Stimulated activated CD4-positive, alpha-beta T cell treated with anti-CD3 and anti-CD28 coated beads, Interleukin-4, amount 100 ng/mL, for 24 hours (primary cell): Measurements from ENCODE around the gene ROR1.

Experiments used
- DNase-seq: peaks from one replicate; pipeline ENCODE4 v3.0.0-alpha.2; 2020

The ROR1 gene

DNA sequence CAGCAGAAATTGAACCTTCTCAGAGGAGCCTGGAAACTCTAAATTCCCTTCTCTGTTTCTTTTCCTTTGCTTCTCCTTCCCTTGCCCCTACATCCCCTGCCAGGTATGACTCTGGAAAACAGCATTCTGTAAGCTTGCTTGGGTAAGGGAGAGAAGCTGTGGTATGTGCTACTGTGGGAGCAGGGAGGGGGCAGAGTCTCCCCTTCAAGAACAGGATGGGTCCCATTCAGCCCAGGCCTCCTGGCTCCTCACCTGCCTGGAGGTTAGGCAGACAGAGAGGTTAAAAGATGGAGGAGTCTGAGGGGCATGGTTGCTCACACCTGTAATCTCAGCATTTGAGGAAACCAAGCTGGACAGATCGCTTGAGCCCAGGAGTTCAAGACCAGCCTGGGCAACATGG is 389.0 kb downstream of the ROR1 start:
- no peak for DNase-seq

DNA sequence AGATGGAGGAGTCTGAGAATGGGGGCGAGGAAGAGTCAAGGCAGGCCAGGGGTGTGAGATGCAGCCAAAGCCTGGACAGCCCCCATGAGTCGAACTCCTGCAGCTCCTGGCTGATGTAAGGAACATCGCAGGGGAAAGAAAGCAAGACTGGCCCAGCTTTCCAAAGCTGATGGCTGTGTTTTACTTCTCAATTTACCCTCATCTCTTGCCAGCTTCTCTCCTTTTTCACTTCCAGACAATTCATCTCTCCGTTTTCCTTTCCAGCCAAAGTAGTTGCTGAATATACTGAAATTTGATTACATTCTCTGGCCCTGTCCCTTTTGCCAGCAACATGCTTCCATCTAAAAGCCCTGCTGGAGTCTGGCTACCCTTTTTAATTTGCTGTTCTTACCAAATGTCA is 389.6 kb downstream of the ROR1 start:
- no peak for DNase-seq

DNA sequence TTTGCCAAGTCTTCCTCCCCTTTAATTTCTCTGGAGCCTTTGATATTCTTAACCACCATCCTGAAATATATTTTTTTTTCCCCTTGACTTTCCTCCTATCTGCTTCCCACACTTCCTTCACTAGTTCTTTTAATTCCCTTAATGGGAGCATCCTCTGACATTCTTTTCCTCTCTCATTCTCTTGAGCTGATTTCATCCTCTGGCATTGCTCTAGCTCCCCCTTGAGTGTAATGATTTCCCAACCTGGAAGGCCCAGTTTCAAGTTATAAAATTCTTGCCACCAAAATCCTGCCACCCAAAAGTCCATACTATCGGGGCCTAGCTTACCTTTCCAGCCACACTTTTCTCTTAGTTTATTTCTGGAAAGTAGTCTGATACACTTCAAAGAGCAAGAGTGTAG is 390.2 kb downstream of the ROR1 start:
- DNase-seq, result no peak

DNA sequence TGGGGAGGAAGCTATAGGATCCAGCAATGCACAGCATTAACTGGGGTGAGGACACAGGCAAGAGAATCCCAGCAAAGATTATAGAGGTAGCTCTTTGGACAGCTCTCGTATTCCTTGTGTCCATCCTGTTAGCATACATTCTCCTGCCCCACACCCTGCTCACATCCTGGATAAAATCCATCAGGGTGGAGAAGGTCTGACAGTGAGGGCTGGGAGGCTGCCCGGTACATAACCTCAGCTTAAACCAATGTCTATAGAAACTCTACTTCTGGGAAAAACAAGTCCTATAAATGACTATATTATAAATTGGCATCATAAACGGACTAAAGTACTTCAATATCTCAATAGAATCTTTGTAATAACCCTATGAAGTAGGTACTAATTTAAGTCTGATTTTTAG is 392.8 kb downstream of the ROR1 start:
- DNase-seq, result no peak

DNA sequence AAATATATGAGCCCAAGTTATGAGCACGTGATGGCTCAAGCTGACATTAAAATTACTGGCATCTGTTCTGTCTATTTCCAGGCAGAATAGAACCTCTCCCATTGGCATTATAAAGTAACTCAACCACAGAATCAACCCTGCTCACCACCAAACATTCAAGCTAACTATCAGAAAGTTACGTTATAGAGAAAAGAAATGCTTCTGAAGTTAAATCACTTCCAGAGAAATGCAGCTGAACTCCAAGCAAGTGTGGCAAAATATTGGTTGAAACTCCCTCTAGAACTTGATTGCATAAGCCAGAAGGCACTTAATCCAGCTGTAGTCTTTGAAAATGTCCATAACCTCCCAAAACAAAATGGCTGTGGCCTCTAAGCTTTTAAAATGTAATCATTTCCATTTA is 393.4 kb downstream of the ROR1 start:
- DNase-seq, result no peak

DNA sequence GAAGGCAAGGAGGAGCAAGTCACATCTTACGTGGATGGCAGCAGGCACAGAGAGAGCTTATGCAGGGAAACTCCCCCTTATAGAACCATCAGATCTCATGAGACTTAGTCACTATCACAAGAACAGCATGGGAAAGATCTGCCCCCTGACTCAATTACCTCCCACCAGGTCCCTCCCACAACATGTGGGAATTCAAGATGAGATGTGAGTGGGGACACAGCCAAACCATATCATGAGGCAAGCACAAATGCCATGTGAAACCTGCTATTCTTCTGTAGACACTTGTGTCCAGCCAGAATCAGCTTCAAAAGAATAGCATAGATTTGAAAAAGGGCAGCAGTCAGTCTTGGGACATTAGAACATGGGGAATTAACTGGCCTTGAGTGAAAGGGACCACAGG is 397.4 kb downstream of the ROR1 start:
- DNase-seq, result no peak

DNA sequence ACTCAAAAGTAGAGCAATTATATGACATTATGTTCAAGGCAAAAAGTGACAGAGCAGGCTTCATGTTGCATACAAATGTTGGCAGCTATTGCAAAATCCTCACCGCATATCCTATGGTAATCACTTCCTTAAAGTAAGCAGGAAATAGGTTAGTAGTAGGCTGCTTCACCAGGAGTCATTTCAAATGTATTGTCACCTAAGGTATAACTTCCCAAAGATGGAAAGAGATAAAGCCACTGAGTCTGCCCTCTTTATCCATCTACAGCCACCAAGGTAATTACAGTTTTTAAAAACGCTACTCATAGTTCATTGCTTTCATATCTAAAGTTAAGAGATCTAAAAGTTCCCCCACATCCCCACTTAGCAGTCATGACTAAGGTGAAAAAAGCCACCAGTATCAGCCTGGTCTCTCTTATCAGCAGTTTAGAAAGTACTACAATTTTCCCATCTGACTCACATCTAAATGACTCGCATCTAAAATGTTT is 398.0 kb downstream of the ROR1 start:
- DNase-seq, result no peak

DNA sequence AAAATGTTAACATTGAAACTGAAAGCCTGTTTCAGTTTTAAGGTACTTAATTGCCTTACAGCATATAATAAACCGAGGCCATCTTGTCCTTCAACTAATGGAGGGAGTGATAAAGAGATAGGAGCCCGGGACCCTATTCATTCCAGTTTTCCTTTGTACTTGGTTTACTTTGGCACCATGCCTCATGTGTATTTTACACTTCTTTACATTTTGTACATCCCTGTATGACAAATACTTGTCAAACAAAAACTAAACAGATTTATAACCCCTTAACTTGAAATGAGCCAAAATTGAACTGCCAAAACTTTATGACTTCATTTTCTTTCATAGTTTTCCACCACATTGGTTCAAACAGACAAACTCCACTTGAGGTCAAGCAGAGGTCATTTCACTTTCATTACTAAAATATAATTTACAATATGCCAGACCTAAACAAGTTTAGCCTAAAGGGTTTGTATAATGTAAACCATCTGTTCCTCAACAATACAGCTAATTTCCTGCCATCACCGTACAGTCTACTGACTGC is 398.7 kb downstream of the ROR1 start:
- no peak for DNase-seq

DNA sequence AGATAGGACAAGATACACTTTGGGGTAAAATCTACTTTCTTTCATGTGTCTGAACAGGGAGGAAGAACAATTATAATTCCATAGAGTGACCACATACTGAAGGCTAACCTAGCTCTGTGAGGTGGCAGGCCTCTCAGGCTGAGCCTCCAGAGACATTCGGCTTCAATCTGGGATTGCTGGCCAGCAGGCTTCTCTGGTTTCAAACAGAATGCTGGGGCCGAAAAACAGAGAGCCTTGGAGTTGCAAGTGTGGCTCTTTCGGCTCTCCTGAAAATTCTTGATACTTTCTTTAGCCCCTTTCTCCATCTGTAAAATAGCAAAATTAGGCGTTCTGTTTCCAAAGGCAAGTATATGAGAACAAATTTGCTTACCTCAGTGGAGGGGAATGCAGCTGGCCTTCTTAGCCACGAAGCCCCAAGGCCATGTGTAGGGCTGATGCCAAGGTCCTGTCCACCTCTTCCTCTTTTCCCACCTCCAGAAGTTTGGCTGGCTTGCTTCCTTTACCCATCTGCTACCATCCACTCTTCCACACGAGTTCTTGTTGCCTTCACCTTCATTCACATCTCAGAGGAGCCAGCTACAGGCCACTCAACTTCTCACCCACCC is 399.6 kb downstream of the ROR1 start:
- DNase-seq, result no peak

DNA sequence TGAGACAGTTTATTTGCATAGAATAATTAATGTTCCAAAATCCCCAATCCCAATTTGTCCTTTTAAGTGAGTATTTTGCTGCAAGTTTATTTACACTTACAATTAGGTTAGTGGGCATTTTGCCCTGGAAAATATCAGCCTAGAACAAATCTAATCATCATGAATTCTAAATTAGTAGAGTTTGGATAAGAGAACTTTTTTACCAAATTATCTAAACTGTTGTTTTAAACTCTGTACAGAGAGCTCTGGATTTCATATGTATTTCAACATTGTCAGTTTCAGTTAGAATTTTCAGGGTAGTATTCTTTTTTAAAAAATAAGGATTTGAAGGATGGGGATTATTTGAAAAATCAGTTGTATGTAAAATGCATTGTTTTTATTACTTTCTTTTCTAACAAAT is 401.8 kb downstream of the ROR1 start:
- no peak for DNase-seq

DNA sequence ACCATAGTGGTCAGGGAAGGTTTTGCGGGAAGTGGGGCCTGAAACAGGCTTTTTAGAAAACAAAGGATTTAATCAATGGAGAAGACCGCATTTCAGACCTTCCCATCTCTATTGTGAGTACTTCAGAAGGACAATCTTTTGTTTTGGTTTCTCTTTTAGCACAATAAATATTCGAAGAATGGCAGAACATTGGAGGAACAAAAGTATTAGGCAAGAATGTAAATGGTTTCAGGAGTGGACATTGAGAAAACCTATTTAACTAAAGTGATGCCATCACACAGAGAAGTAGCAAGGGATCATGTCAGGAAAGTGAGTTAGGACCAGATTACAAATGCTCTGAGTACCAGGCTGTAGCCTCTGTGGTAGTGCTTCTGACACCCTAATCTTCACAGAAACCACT is 402.8 kb downstream of the ROR1 start:
- DNase-seq, result no peak

DNA sequence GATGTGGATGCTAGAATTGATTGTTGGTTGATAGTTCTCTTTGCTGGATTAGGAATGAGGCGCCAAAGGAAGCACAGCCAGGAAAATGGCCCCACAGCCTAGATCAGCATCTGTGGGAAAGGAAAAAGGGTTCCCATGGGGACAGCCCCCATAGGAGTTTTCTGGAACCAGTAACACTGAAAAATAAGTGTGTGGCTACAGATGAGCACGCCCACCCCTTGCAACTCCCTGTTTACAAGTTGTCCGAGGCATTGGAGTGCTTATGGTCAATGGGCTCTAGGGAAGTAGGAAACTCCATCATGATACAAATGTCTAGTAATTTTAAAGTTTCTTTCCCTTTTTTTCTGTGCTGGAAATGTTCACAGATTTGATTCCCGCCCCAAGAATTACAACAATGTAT is 405.8 kb downstream of the ROR1 start:
- no peak for DNase-seq

DNA sequence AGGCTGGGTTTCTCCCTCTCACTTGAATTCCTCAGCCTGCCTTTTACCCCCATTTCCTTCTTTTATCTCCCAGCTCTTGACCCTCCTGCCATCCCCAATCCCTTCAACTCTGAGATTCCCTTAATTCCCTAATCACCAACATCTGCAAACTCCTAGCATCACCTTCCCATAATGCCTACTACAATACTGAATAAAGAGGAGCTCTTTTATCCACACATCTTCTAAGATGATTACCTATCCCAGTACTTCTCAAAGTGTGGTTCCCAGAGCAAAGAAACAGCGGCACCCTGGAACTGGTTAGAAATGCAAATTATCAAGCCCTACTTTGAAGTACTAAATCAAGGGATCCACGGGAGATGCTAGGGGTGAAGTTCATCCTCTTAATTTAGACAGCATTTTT is 408.4 kb downstream of the ROR1 start:
- no peak for DNase-seq

DNA sequence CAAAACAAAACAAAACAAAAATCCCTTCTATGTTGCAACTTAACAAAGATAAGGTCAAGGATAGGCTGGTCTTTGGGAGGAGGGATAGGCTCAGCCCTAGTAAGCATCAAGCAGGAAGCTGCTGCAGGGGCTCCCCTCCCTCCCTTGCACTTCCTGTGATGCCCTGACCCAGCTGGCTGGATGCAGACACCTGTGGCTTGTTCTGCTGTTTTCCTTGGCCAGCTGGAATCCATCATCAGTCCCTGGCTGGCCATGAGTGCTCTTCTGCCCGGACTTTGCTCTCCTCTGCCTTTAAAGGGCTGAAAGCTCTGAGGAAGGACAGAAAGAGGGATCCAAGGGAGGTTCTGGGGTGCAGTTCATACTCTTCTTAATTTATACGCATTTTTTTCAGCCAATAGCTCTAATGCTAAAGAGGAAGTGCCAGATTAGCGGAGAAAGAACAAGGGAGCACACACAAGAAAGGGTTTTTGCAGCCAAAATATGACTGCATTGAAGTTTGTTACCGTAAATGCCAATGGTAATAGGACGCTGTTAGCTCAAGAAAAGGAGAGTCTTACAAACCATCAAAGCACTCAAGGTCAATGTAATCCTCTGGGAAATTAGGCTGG is 409.7 kb downstream of the ROR1 start:
- no peak for DNase-seq

DNA sequence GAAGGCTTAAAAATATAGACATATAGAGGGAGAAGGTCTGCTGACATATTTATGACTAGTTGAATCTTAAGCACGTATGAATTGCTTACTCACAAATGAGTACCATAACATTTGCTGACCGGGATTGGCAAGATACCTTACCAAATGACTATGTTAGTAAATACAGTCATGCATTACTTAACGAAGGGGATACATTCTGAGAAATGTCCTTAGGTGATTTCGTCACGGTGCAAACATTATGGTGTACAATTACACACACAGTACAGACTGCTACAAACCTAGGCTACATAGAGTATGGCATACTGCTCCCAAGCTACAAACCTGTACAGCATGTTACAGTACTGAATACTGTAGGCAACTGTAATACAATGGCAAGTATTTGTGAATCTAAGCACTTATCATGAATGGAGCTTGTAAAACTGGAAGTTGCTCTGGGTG is 410.2 kb downstream of the ROR1 start:
- DNase-seq, result no peak

DNA sequence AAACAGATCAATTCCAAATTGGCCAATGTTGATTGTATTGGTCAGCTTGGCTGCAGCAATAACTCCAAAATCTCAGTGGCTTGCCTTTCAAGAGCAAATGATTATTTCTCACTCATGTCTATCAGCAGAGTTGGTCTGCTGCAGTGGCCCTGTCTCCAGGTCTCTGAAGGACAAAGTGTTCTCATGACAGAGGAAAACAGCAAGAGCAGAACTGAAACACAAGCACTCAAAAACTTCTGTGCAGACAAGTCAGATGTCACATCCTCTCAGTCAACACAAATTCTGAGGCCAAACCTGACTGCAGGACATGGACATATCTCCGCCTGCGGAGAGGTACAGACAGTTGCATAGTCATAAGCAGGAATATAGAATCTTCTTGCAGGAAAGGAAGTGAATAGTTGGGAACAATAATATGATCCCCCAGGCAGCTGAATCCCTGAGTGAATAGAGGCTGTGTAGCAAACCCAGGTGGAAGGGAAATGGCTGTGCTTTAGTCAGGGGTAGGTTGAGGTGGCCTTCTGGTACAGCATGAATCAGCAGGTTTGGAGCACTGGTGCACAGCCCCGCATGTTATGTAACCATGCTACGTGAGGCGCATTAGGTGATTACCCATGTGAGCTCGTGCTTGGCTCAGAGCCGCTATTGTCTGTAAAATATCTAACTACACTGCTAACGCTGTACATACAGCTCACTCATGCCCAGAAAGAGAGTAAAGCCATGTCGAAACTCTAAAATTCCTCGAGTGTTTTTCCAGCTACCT is 412.5 kb downstream of the ROR1 start:
- no peak for DNase-seq

DNA sequence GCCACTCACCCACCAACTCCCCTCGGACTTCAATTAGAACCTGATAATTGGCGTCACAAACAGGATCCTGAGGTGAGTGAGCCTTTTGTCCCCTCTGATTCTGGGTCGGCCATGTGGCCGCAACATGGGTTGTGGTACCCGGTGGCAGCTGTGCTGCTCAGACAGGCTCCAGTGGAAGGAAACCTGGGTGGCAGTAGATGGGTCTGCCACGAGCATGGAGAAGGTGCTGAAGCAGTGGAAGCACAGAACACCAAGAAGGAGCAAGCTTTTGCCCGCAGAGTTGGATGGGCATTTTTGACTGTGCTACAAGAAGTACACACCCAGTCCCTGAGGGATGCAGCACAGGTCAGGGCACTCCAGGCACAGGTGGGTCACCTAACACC is 413.1 kb downstream of the ROR1 start:
- no peak for DNase-seq

DNA sequence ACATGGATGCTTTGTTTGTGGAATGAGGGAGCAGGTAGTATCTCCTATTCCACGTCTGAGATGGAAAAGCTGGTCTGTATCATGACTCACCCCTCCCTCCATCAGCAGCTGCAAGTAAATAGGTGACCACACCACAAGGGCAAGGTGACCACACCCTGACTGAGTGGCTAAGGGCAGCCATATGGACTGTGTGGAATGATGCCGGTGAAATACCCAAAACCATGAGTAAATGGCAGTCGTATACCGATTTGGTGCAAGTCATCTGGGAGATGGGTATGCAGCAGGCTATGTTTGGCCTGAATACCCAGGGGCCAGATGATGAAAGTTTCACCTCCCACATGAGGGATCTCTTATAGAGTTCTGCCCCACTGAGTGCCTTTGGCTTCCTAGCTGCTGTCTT is 413.8 kb downstream of the ROR1 start:
- no peak for DNase-seq

DNA sequence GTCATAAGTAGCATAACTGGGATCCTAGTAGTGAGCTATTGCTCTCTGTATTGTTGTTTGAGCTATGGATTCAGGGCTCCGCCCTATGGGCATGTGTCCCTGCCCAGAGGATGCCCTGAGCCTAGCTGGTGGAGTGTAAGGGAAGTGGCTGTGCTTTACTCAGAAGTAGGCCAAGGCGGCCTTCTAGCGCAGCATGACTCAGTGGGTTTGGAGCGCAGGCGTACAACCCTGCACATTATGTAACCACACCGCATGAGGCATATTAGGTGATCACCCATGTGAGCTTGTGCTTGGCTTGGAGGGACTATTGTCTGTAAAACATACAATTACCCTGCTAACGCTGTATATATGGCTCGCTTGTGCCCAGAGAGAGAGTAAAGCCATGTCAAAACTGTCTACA is 418.5 kb downstream of the ROR1 start:
- DNase-seq, result no peak

DNA sequence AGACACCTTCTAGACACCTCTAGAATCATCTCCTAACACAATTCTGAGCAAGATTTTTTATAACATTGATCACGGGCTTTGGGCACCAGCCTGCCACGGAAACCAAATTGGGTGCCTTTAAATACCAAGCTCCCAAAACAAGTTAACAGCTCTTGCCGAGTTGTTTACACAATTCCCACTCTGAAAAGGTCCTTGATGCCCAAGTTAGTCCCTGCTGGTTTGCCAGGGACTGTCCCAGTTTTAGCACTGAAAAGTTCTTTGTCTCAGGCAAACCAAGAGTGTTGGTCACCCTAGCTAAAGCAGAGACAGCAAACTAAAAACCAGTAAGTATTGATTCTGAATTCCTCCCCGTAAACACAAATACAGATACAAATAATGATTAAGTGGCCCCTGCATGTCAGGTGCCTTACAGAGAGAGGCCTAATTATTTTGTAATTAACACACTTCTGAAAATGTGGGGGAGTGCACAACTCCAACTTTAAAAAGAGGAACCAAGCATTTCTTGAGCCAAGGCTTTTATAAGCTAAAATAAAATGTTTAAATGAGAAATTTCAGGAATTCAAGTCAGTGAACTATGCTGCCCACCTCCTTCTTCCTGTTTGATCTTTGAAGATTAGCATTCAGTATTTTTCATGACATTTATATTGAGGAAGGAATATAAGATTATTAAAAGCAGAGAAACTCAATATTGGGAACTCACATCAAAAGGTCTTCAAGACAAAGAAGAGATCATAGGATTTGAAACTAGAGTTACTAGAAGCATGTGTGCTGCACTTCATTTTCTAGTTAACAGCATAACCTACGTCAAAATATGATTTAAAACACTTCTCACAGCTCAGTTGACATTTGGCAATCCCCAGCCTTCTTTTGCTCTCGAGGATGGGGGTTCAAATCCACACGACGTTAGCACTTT is 420.6 kb downstream of the ROR1 start:
- no peak for DNase-seq

DNA sequence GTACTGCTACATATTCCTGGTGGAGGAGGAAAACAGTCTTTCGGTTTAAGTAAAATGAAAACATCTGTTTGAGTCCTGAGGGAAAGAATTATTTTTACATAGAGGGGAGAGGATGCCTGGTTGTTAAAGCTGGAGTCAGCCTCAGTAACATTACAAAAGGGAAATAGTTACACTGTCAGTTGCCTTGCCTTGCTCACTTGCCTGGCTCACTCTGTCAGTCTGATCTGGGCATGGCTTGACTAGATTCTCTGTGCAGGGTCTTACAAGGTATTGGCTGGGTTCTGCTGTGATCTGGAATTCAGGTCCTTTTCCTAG is 421.2 kb downstream of the ROR1 start:
- no peak for DNase-seq

DNA sequence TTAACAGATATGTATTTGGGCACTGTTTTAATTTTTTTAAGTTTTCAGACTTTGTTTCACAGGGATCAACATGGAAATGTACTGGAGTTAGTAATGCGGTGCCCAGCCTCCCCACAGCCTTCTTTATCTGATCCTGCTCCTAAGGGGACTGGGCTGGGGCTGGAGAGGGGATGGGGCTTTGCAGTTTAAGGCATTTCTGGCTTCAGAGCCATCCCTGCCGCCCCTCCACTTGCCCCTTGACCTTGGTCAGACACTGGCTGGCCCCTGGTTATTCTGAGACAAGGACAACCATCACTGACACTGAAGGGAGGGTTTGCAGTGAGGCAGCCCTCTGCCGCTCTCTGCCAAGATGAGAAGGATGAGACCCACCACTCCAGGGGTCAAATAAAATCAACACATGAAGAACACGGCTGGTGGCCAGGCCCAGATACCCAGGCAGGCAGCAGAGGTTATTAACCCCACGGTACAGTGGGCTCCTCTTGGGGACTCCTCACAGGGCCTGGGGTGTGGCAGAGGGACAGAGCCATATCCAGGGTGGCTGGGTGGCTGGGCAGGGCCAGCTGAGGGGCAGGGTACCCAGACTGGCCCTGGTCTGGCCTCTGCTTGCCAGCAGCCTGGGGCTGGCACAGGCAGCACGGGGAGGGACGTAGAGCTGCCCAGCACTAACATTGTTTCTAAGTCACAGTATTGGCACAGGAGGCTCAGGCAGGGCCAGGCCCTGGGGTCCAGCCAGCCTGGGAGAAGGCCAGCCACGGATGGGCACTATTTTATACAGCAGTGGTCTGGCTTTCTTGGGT is 422.5 kb downstream of the ROR1 start:
- DNase-seq, result no peak
